Mucosa of gallbladder (tissue), 1 donor: ENCODE data around the gene DGKB. TPM values are rescaled to one million over a fixed set of nuclear protein-coding genes. Genes with fewer than 3 reads are reported as not detected.
"Not testable (repeated sequence)": the region's sequence is repeated elsewhere in the genome, so short reads cannot be mapped to it uniquely, and the experiment has no call there.

Experiments
- DNase-seq: peaks from one replicate; pipeline ENCODE4 v3.0.0-alpha.2; 2020; ENCODE audit warnings: low spot score
- total RNA-seq: library from RNA; stranded (reverse); gene quantifications from one replicate; pipeline ENCODE4 v1.2.1, GENCODE V29; 2021
- donor health status: DM: no; HTN: no; CAD: no.

Gene DGKB
- total RNA-seq, 1 donor from 2014 or later, result 1.0 TPM

- DNase-seq, result no peak
Observed at GRCh38 chr7:14292737-14293136, 609.8 kb downstream of the DGKB start.

GRCh38 chr7:14289957-14290356 is 612.6 kb downstream of the DGKB start:
- no peak for DNase-seq

- DNase-seq, result no peak
Observed at GRCh38 chr7:14288701-14289100, 613.9 kb downstream of the DGKB start.

- DNase-seq, result no peak
Observed at GRCh38 chr7:14287398-14287797, 615.2 kb downstream of the DGKB start.

GRCh38 chr7:14286036-14286435 is 616.5 kb downstream of the DGKB start:
- no peak for DNase-seq

GRCh38 chr7:14279065-14279871 is 623.3 kb downstream of the DGKB start:
- DNase-seq, result not testable (repeated sequence)

GRCh38 chr7:14275356-14275755 is 627.2 kb downstream of the DGKB start:
- no peak for DNase-seq

GRCh38 chr7:14271441-14271840 is 631.1 kb downstream of the DGKB start:
- DNase-seq, result no peak

GRCh38 chr7:14270099-14270498 is 632.5 kb downstream of the DGKB start:
- DNase-seq, result no peak

GRCh38 chr7:14260011-14260410 is 642.5 kb downstream of the DGKB start:
- DNase-seq, result no peak

GRCh38 chr7:14258861-14259260 is 643.7 kb downstream of the DGKB start:
- no peak for DNase-seq

GRCh38 chr7:14258441-14258840 is 644.1 kb downstream of the DGKB start:
- DNase-seq, result no peak

- DNase-seq, result no peak
Observed at GRCh38 chr7:14252458-14252857, 650.1 kb downstream of the DGKB start.

GRCh38 chr7:14242175-14242574 is 660.4 kb downstream of the DGKB start:
- DNase-seq, result no peak

GRCh38 chr7:14236834-14237233 is 665.7 kb downstream of the DGKB start:
- DNase-seq, result no peak

- no peak for DNase-seq
Observed at GRCh38 chr7:14235056-14235455, 667.5 kb downstream of the DGKB start.

GRCh38 chr7:14233868-14234369 is 668.6 kb downstream of the DGKB start:
- no peak for DNase-seq

GRCh38 chr7:14233076-14233867 is 669.3 kb downstream of the DGKB start:
- peak; percentile 51 for DNase-seq

GRCh38 chr7:14229047-14229446 is 673.5 kb downstream of the DGKB start:
- DNase-seq, result no peak

GRCh38 chr7:14228341-14228740 is 674.2 kb downstream of the DGKB start:
- DNase-seq, result no peak

GRCh38 chr7:14226126-14226525 is 676.4 kb downstream of the DGKB start:
- no peak for DNase-seq

- DNase-seq, result no peak
Observed at GRCh38 chr7:14219125-14219524, 683.4 kb downstream of the DGKB start.

- DNase-seq, result no peak
Observed at GRCh38 chr7:14218338-14218737, 684.2 kb downstream of the DGKB start.
